ENCODE data around the gene CCDC146. TPM values are rescaled to one million over a fixed set of nuclear protein-coding genes. Genes with fewer than 3 reads are reported as not detected.

The CCDC146 gene
- total RNA-seq, 1 experiment from 2014 or later = 1.1 TPM

GRCh38 chr7:77182261-77182660, 59.8 kb downstream of the CCDC146 start:
- Mint-ChIP-seq H3K27me3 (ENCODE audit: low read depth) (no peaks in the 10 kb centered on the region; the same call in 1 of the 2 replicates), H3K4me1 (no peaks in the 10 kb centered on the region), H3K36me3 (no peaks in the 10 kb centered on the region), H3K27ac (no peak overlapping the region), H3K4me3 (no peak overlapping the region), H3K9me3 (no peaks in the 10 kb centered on the region)
- ATAC-seq = no peak
- TF ChIP-seq SP1 (CRISPR knock-in tag; conservative IDR thresholded peaks at IDR 0.05) (no peak), ETV6 (CRISPR knock-in tag; IDR thresholded peaks at IDR 0.05) (no peak), CBFB (CRISPR knock-in tag; IDR thresholded peaks at IDR 0.05; ENCODE audit: low read depth) (no peak), ZNF423 (CRISPR knock-in tag; IDR thresholded peaks at IDR 0.05) (no peak), ZNF232 (CRISPR knock-in tag; IDR thresholded peaks at IDR 0.05) (no peak), SMAD4 (CRISPR knock-in tag; IDR thresholded peaks at IDR 0.05) (no peak)
- TF ChIP-seq, protein P1, sequence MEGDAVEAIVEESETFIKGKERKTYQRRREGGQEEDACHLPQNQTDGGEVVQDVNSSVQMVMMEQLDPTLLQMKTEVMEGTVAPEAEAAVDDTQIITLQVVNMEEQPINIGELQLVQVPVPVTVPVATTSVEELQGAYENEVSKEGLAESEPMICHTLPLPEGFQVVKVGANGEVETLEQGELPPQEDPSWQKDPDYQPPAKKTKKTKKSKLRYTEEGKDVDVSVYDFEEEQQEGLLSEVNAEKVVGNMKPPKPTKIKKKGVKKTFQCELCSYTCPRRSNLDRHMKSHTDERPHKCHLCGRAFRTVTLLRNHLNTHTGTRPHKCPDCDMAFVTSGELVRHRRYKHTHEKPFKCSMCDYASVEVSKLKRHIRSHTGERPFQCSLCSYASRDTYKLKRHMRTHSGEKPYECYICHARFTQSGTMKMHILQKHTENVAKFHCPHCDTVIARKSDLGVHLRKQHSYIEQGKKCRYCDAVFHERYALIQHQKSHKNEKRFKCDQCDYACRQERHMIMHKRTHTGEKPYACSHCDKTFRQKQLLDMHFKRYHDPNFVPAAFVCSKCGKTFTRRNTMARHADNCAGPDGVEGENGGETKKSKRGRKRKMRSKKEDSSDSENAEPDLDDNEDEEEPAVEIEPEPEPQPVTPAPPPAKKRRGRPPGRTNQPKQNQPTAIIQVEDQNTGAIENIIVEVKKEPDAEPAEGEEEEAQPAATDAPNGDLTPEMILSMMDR (IDR thresholded peaks at IDR 0.05) = no peak
- TF ChIP-seq, protein P2, sequence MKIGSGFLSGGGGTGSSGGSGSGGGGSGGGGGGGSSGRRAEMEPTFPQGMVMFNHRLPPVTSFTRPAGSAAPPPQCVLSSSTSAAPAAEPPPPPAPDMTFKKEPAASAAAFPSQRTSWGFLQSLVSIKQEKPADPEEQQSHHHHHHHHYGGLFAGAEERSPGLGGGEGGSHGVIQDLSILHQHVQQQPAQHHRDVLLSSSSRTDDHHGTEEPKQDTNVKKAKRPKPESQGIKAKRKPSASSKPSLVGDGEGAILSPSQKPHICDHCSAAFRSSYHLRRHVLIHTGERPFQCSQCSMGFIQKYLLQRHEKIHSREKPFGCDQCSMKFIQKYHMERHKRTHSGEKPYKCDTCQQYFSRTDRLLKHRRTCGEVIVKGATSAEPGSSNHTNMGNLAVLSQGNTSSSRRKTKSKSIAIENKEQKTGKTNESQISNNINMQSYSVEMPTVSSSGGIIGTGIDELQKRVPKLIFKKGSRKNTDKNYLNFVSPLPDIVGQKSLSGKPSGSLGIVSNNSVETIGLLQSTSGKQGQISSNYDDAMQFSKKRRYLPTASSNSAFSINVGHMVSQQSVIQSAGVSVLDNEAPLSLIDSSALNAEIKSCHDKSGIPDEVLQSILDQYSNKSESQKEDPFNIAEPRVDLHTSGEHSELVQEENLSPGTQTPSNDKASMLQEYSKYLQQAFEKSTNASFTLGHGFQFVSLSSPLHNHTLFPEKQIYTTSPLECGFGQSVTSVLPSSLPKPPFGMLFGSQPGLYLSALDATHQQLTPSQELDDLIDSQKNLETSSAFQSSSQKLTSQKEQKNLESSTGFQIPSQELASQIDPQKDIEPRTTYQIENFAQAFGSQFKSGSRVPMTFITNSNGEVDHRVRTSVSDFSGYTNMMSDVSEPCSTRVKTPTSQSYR (CRISPR knock-in tag; IDR thresholded peaks at IDR 0.05) = no peak
- DNase-seq (ENCODE audit: low spot score) = no peak
- POLR2A ChIA-PET = no interaction called here
- CTCF ChIA-PET = no interaction called here

- Mint-ChIP-seq H3K27me3 (ENCODE audit: low read depth) (no peaks in the 10 kb centered on the region), H3K9me3 (no peaks in the 10 kb centered on the region), H3K4me3 (no peak overlapping the region), H3K36me3 (no peaks in the 10 kb centered on the region), H3K27ac (no peak overlapping the region), H3K4me1 (no peaks in the 10 kb centered on the region)
- DNase-seq (ENCODE audit: low spot score) (no peak), ATAC-seq (no peak)
- CTCF ChIA-PET = no interaction called here
- POLR2A ChIA-PET = no interaction called here
- TF ChIP-seq ZNF138 (CRISPR knock-in tag; conservative IDR thresholded peaks at IDR 0.05) (no peak), ZNF263 (CRISPR knock-in tag; IDR thresholded peaks at IDR 0.05; ENCODE audit: low read depth) (no peak), ZSCAN18 (CRISPR knock-in tag; IDR thresholded peaks at IDR 0.05) (no peak), ETV6 (CRISPR knock-in tag; IDR thresholded peaks at IDR 0.05) (no peak), USF1 (CRISPR knock-in tag; IDR thresholded peaks at IDR 0.05) (no peak), ZMAT4 (CRISPR knock-in tag; IDR thresholded peaks at IDR 0.05) (no peak), NR2C2 (CRISPR knock-in tag; IDR thresholded peaks at IDR 0.05) (no peak), MYBL2 (CRISPR knock-in tag; IDR thresholded peaks at IDR 0.05) (no peak), ZNF219 (CRISPR knock-in tag; IDR thresholded peaks at IDR 0.05; ENCODE audit: borderline replicate concordance) (no peak), ZNF317 (CRISPR knock-in tag; IDR thresholded peaks at IDR 0.05; ENCODE audit: borderline replicate concordance, low read depth) (no peak)
- TF ChIP-seq, protein P3, sequence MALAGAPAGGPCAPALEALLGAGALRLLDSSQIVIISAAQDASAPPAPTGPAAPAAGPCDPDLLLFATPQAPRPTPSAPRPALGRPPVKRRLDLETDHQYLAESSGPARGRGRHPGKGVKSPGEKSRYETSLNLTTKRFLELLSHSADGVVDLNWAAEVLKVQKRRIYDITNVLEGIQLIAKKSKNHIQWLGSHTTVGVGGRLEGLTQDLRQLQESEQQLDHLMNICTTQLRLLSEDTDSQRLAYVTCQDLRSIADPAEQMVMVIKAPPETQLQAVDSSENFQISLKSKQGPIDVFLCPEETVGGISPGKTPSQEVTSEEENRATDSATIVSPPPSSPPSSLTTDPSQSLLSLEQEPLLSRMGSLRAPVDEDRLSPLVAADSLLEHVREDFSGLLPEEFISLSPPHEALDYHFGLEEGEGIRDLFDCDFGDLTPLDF (CRISPR knock-in tag; IDR thresholded peaks at IDR 0.05) = no peak
Observed at GRCh38 chr7:77184463-77184862, 62.0 kb downstream of the CCDC146 start.

Data from WTC11 (cell line).